ENCODE measurements around the gene SDHC.

DNA sequence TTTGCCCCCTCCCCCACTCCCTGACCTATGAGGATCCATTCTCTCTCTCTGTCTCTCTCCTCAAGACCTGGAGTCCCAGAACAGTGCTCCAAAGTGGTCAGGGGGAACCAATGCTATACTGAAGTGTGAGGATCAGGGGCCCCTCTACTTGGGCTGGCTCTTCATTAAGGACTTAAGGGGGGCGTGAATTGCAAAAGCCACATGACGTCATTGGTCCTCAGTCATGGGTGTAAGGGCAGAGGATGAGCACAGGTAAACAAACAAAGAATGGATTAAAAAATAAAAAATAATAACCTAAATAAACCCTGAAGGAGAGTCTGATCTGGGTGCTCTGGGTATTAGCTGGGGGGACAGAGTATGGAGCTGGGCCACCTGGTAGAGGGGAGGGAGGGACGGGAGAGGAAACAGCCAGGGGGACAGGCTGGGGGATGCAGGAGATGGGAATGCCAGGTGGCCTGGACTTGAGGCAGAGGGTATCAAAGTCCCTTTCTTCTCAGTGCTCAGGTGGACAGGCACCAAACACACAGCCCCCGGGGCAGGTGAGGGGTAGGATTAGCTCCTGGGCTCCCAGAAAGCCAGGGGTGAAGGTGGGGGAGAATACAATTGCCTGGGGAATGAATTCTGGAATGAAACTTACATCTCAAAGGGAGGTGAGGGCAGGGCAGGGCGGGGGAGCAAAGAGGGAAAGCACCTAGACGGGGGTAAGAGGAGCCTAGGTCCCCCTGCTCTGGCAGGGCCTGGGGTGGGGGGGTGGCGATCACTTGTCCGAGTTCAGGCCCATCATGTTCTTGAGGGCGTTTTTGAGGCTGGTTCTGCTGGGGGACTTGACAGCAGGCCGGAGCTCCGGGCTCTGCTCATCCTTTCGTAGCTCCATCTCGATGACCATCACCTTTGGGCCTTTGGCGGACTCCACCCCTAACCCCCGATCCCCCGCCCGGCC, 9.0 kb upstream of the SDHC start:
- no peak for TF ChIP-seq NFIC (IDR thresholded peaks at IDR 0.05; ENCODE audit: low read length)
- TF ChIP-seq, protein P1, sequence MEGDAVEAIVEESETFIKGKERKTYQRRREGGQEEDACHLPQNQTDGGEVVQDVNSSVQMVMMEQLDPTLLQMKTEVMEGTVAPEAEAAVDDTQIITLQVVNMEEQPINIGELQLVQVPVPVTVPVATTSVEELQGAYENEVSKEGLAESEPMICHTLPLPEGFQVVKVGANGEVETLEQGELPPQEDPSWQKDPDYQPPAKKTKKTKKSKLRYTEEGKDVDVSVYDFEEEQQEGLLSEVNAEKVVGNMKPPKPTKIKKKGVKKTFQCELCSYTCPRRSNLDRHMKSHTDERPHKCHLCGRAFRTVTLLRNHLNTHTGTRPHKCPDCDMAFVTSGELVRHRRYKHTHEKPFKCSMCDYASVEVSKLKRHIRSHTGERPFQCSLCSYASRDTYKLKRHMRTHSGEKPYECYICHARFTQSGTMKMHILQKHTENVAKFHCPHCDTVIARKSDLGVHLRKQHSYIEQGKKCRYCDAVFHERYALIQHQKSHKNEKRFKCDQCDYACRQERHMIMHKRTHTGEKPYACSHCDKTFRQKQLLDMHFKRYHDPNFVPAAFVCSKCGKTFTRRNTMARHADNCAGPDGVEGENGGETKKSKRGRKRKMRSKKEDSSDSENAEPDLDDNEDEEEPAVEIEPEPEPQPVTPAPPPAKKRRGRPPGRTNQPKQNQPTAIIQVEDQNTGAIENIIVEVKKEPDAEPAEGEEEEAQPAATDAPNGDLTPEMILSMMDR (CRISPR knock-in tag; IDR thresholded peaks at IDR 0.05): no peak
- TF ChIP-seq POLR2A (IDR thresholded peaks at IDR 0.05; ENCODE audit: insufficient read depth in 1 of 2, low read depth in 2 of 2, low read length in 2 of 2): no peak
- TF ChIP-seq, protein P2, sequence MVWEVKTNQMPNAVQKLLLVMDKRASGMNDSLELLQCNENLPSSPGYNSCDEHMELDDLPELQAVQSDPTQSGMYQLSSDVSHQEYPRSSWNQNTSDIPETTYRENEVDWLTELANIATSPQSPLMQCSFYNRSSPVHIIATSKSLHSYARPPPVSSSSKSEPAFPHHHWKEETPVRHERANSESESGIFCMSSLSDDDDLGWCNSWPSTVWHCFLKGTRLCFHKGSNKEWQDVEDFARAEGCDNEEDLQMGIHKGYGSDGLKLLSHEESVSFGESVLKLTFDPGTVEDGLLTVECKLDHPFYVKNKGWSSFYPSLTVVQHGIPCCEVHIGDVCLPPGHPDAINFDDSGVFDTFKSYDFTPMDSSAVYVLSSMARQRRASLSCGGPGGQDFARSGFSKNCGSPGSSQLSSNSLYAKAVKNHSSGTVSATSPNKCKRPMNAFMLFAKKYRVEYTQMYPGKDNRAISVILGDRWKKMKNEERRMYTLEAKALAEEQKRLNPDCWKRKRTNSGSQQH (CRISPR knock-in tag; IDR thresholded peaks at IDR 0.05; ENCODE audit: low read depth): no peak
- TF ChIP-seq NR2C2 (CRISPR knock-in tag; IDR thresholded peaks at IDR 0.05; ENCODE audit: borderline replicate concordance): no peak
